ENCODE measurements around the gene CA7.

CA7 gene

GRCh38 chr16:66844342-66845079, at the start of gene CA7:
TSS of gene CA7 (plus strand) at chr16:66844414. CDS start at chr16:66844488, 74 bp downstream.
- H3K27ac Mint-ChIP-seq: no peak within 1 kb of the TSS
- no peaks in the 10 kb centered on the region for H3K36me3 Mint-ChIP-seq
- peak within 1 kb of the TSS; percentile 75 for H3K4me3 Mint-ChIP-seq
- no peaks in the 10 kb centered on the region for H3K9me3 Mint-ChIP-seq
- peaks cover 4% of the 10 kb centered on the region for H3K4me1 Mint-ChIP-seq
- peaks cover 26% of the 10 kb centered on the region for H3K27me3 Mint-ChIP-seq

GRCh38 chr16:66798161-66798560, 46.1 kb upstream of the CA7 start:
- Mint-ChIP-seq H3K36me3 (no peaks in the 10 kb centered on the region), H3K27ac (no peak overlapping the region), H3K9me3 (no peaks in the 10 kb centered on the region), H3K4me3 (no peak overlapping the region), H3K27me3 (no peaks in the 10 kb centered on the region), H3K4me1 (no peaks in the 10 kb centered on the region)

- no peaks in the 10 kb centered on the region for H3K4me1 Mint-ChIP-seq
- H3K36me3 Mint-ChIP-seq: peaks cover 16% of the 10 kb centered on the region
- no peak overlapping the region for H3K27ac Mint-ChIP-seq
- H3K4me3 Mint-ChIP-seq: no peak overlapping the region
- H3K27me3 Mint-ChIP-seq: no peaks in the 10 kb centered on the region
- no peaks in the 10 kb centered on the region for H3K9me3 Mint-ChIP-seq
Measured at GRCh38 chr16:66800856-66801255, 43.4 kb upstream of the CA7 start.

GRCh38 chr16:66801320-66802105, 42.7 kb upstream of the CA7 start, which contains the start of gene TERB1:
TSS of gene TERB1 (minus strand) at chr16:66801584. CDS start at chr16:66796798, 4,786 bp downstream.
- no peak within 1 kb of the TSS for H3K27ac Mint-ChIP-seq
- no peak within 1 kb of the TSS for H3K4me3 Mint-ChIP-seq
- H3K36me3 Mint-ChIP-seq: peaks cover 16% of the 10 kb centered on the region

GRCh38 chr16:66802159-66802558, 42.1 kb upstream of the CA7 start:
- Mint-ChIP-seq H3K4me3 (no peak overlapping the region), H3K27ac (no peak overlapping the region), H3K36me3 (peaks cover 16% of the 10 kb centered on the region), H3K4me1 (no peaks in the 10 kb centered on the region), H3K9me3 (no peaks in the 10 kb centered on the region), H3K27me3 (no peaks in the 10 kb centered on the region)

More at GRCh38 chr16:66801320-66802105, 42.7 kb upstream of the CA7 start, which contains the start of gene TERB1:
- no peaks in the 10 kb centered on the region for H3K27me3 Mint-ChIP-seq
- H3K9me3 Mint-ChIP-seq: no peaks in the 10 kb centered on the region
- no peaks in the 10 kb centered on the region for H3K4me1 Mint-ChIP-seq

- H3K36me3 Mint-ChIP-seq: peaks cover 25% of the 10 kb centered on the region
- H3K9me3 Mint-ChIP-seq: no peaks in the 10 kb centered on the region
Measured at GRCh38 chr16:66809765-66810164, 34.4 kb upstream of the CA7 start.

GRCh38 chr16:66810391-66810790, 33.8 kb upstream of the CA7 start:
- Mint-ChIP-seq H3K4me1 (no peaks in the 10 kb centered on the region), H3K27me3 (no peaks in the 10 kb centered on the region), H3K27ac (no peak overlapping the region), H3K9me3 (no peaks in the 10 kb centered on the region), H3K36me3 (peaks cover 22% of the 10 kb centered on the region), H3K4me3 (no peak overlapping the region)

More at GRCh38 chr16:66809765-66810164, 34.4 kb upstream of the CA7 start:
- H3K27ac Mint-ChIP-seq: no peak overlapping the region
- H3K4me3 Mint-ChIP-seq: no peak overlapping the region
- H3K27me3 Mint-ChIP-seq: no peaks in the 10 kb centered on the region
- no peaks in the 10 kb centered on the region for H3K4me1 Mint-ChIP-seq

- Mint-ChIP-seq H3K36me3 (peaks cover 22% of the 10 kb centered on the region), H3K27me3 (no peaks in the 10 kb centered on the region), H3K27ac (peak overlapping the region; percentile 4), H3K4me3 (no peak overlapping the region), H3K4me1 (no peaks in the 10 kb centered on the region), H3K9me3 (no peaks in the 10 kb centered on the region)
Measured at GRCh38 chr16:66811043-66811442, 33.2 kb upstream of the CA7 start.

- Mint-ChIP-seq H3K4me3 (no peak overlapping the region), H3K4me1 (no peaks in the 10 kb centered on the region), H3K9me3 (no peaks in the 10 kb centered on the region), H3K27me3 (no peaks in the 10 kb centered on the region), H3K27ac (peak overlapping the region; percentile 56), H3K36me3 (peaks cover 30% of the 10 kb centered on the region)
Measured at GRCh38 chr16:66814734-66815133, 29.5 kb upstream of the CA7 start.

- no peak overlapping the region for H3K27ac Mint-ChIP-seq
Measured at GRCh38 chr16:66824006-66824405, 20.2 kb upstream of the CA7 start.

GRCh38 chr16:66830422-66831404, 13.5 kb upstream of the CA7 start, which contains the start of gene NAE1:
TSS of gene NAE1 (minus strand) at chr16:66830976. CDS start at chr16:66830899, 77 bp downstream.
- H3K4me3 Mint-ChIP-seq: peak within 1 kb of the TSS; percentile 83
- peaks cover 28% of the 10 kb centered on the region for H3K4me1 Mint-ChIP-seq
- peaks cover 10% of the 10 kb centered on the region for H3K36me3 Mint-ChIP-seq
- H3K27ac Mint-ChIP-seq: peak within 1 kb of the TSS; percentile 54
- no peaks in the 10 kb centered on the region for H3K27me3 Mint-ChIP-seq
- H3K9me3 Mint-ChIP-seq: no peaks in the 10 kb centered on the region

More at GRCh38 chr16:66824006-66824405, 20.2 kb upstream of the CA7 start:
- Mint-ChIP-seq H3K4me1 (peaks cover 31% of the 10 kb centered on the region), H3K27me3 (no peaks in the 10 kb centered on the region), H3K36me3 (peaks cover 21% of the 10 kb centered on the region), H3K4me3 (no peak overlapping the region), H3K9me3 (no peaks in the 10 kb centered on the region)

- Mint-ChIP-seq H3K9me3 (no peaks in the 10 kb centered on the region), H3K4me3 (no peak overlapping the region), H3K27me3 (no peaks in the 10 kb centered on the region), H3K36me3 (peaks cover 4% of the 10 kb centered on the region), H3K27ac (peak overlapping the region; percentile 4), H3K4me1 (peaks cover 20% of the 10 kb centered on the region)
Measured at GRCh38 chr16:66832190-66832589, 12.0 kb upstream of the CA7 start.

GRCh38 chr16:66832661-66833305, 11.4 kb upstream of the CA7 start:
- Mint-ChIP-seq H3K9me3 (no peaks in the 10 kb centered on the region), H3K27me3 (no peaks in the 10 kb centered on the region), H3K27ac (no peak overlapping the region), H3K4me3 (no peak overlapping the region), H3K36me3 (peaks cover under 1% of the 10 kb centered on the region), H3K4me1 (peaks cover 16% of the 10 kb centered on the region)

- Mint-ChIP-seq H3K36me3 (no peaks in the 10 kb centered on the region), H3K27ac (no peak overlapping the region), H3K4me1 (no peaks in the 10 kb centered on the region), H3K4me3 (no peak overlapping the region), H3K27me3 (peaks cover 3% of the 10 kb centered on the region), H3K9me3 (no peaks in the 10 kb centered on the region)
Measured at GRCh38 chr16:66834746-66835145, 9.5 kb upstream of the CA7 start.
